Measurements from ENCODE around the gene TRA2A. TPM values are rescaled to one million over a fixed set of nuclear protein-coding genes. Genes with fewer than 3 reads are reported as not detected.
A peak's percentile ranks its signal among the peaks of the same experiment; 100 is the strongest.

TRA2A gene
- total RNA-seq (ENCODE audit: unreplicated experiment) = 107 TPM
- long read RNA-seq, transcript TRA2A-201 (8 exons, 1,845 nt) = major isoform, 10 of 45 reads
- long read RNA-seq, partial matches to known transcripts = 24 of 45 reads
- long read RNA-seq, other reads (novel, unspliced or antisense) = 10 of 45 reads

DNA sequence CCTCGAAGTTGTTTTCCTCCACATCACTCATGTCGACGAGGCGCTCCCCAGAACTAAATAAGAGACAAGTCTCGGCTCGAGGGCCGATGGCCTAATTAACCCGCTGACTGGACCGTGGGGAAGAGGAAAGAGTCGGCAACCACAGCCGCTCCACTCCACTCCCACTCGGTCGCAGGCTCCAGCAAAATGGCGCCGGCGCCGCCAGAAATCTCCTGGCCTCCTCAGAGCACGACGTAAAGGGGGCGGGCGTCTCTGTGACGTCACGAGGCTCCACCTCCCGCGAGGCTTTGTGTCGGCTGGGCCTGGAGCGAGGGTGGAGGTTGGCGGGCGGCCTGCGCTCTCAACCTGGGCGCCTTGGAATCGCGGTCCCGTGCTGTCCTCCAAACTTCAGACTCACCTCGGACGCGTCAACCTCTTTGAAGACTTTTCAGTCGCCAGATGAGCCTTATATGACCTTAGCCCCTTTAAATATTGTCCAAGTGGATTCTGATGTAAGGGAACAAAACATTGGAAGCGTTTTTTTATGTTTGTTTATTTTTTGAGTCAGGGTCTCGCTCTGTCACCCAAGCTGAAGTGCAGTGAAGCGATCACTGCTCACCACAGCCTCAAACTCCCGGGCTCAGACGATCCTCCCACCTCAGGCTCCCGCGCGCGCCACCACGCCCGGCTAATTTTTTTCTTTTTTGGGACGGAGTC lies at the start of gene TRA2A:
TRA2A (minus strand) TSS at position 188 of the 696 bp plus-strand sequence; CDS start at position 31, 157 bp downstream.
- no peaks in the 10 kb centered on the region for H3K9me3 Mint-ChIP-seq (ENCODE audit: unreplicated experiment)
- H3K36me3 Mint-ChIP-seq (ENCODE audit: low read depth, unreplicated experiment) = peaks cover 6% of the 10 kb centered on the region
- peaks cover 21% of the 10 kb centered on the region for H3K4me1 Mint-ChIP-seq (ENCODE audit: unreplicated experiment)
- peaks cover 12% of the 10 kb centered on the region for H3K27me3 Mint-ChIP-seq (ENCODE audit: unreplicated experiment)
- TF ChIP-seq, protein P1, sequence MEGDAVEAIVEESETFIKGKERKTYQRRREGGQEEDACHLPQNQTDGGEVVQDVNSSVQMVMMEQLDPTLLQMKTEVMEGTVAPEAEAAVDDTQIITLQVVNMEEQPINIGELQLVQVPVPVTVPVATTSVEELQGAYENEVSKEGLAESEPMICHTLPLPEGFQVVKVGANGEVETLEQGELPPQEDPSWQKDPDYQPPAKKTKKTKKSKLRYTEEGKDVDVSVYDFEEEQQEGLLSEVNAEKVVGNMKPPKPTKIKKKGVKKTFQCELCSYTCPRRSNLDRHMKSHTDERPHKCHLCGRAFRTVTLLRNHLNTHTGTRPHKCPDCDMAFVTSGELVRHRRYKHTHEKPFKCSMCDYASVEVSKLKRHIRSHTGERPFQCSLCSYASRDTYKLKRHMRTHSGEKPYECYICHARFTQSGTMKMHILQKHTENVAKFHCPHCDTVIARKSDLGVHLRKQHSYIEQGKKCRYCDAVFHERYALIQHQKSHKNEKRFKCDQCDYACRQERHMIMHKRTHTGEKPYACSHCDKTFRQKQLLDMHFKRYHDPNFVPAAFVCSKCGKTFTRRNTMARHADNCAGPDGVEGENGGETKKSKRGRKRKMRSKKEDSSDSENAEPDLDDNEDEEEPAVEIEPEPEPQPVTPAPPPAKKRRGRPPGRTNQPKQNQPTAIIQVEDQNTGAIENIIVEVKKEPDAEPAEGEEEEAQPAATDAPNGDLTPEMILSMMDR (IDR thresholded peaks at IDR 0.05; ENCODE audit: unreplicated experiment) = no peak
- peak within 1 kb of the TSS; percentile 93 for H3K4me3 Mint-ChIP-seq (ENCODE audit: unreplicated experiment)
- peak; percentile 96 for DNase-seq (ENCODE audit: low spot score)
- peak within 1 kb of the TSS; percentile 100 for H3K27ac Mint-ChIP-seq (ENCODE audit: unreplicated experiment)

DNA sequence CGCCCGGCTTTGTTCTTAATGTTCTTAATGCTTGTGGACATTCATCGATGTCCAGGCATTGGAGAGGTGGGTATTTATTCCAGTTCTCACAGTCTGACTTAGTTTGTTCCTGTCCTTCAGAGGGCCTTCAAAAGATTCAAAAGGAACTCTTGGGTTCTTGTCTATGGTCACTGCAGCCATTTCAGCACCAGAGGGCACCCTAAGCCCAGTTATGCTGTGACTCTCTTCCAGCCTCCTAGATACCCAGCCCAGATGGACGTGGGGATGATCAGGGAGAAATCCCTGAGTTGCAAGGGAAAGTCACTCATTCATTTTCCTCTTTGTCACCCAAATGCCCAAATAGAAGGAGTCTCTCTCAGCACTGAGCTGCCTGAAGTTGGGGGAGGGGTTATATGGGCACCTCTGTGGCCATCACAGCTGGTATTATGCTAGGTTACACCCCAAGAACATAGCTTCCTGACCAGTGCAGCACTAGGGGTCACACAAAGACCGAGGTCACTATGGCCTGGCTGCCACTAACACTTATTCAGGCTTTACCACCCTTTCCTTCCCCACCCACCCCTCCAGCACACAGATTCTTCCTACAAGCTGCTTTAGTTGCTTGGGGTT lies 38.9 kb upstream of the TRA2A start:
- Mint-ChIP-seq H3K27me3 (ENCODE audit: unreplicated experiment) (peaks cover 2% of the 10 kb centered on the region), H3K36me3 (ENCODE audit: low read depth, unreplicated experiment) (no peaks in the 10 kb centered on the region), H3K27ac (ENCODE audit: unreplicated experiment) (no peak overlapping the region), H3K4me1 (ENCODE audit: unreplicated experiment) (no peaks in the 10 kb centered on the region), H3K4me3 (ENCODE audit: unreplicated experiment) (no peak overlapping the region), H3K9me3 (ENCODE audit: unreplicated experiment) (no peaks in the 10 kb centered on the region)
- peak; percentile 77 for DNase-seq (ENCODE audit: low spot score)
- TF ChIP-seq, protein P1 (IDR thresholded peaks at IDR 0.05; ENCODE audit: unreplicated experiment) = peak; percentile 55

DNA sequence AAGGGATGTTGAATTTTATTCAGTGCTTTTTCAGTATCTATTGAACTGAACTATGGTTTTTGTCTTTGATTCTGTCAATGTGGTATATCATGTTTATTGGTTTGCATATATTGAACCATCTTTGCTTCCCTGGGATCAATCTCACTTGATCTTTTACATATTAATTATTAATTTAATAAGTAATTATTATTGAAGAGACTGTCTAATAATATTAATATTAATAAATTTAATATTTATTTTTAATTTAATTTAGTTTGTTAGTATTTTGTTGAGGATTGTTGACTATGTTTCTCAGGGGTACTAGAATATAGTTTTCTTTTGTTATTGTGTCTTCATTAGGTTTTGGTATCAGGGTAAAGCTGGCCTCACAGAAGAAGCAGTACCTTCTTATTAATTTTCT lies 26.5 kb upstream of the TRA2A start:
- Mint-ChIP-seq H3K9me3 (ENCODE audit: unreplicated experiment) (no peaks in the 10 kb centered on the region), H3K27me3 (ENCODE audit: unreplicated experiment) (no peaks in the 10 kb centered on the region), H3K36me3 (ENCODE audit: low read depth, unreplicated experiment) (no peaks in the 10 kb centered on the region), H3K4me1 (ENCODE audit: unreplicated experiment) (no peaks in the 10 kb centered on the region), H3K27ac (ENCODE audit: unreplicated experiment) (no peak overlapping the region), H3K4me3 (ENCODE audit: unreplicated experiment) (no peak overlapping the region)
- DNase-seq (ENCODE audit: low spot score) = no peak
- TF ChIP-seq, protein P1 (IDR thresholded peaks at IDR 0.05; ENCODE audit: unreplicated experiment) = no peak

DNA sequence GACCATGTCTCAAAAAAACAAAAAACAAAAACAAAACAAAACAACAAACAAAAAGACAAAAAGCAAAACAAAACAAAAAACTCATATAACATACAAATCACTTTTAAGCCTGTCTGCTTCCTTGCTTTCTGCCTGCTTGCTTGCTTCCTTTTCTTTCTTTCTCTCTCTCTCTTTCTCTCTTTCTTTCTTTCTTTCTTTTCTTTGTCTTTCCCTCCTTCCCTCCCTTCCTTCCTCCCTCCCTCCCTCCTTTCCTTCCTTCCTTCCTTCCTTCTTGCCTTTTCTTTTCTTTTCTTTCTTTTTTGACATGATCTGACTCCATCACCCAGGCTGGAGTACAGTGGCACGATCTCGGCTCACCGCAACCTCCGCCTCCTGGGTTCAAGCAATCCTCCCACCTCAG lies 15.9 kb upstream of the TRA2A start:
- Mint-ChIP-seq H3K4me3 (ENCODE audit: unreplicated experiment) (no peak overlapping the region), H3K36me3 (ENCODE audit: low read depth, unreplicated experiment) (no peaks in the 10 kb centered on the region), H3K9me3 (ENCODE audit: unreplicated experiment) (no peaks in the 10 kb centered on the region), H3K27me3 (ENCODE audit: unreplicated experiment) (peaks cover 2% of the 10 kb centered on the region), H3K4me1 (ENCODE audit: unreplicated experiment) (no peaks in the 10 kb centered on the region), H3K27ac (ENCODE audit: unreplicated experiment) (no peak overlapping the region)
- TF ChIP-seq, protein P1 (IDR thresholded peaks at IDR 0.05; ENCODE audit: unreplicated experiment) = no peak
- no peak for DNase-seq (ENCODE audit: low spot score)
